ENCODE results near the gene PILRA.

DNA sequence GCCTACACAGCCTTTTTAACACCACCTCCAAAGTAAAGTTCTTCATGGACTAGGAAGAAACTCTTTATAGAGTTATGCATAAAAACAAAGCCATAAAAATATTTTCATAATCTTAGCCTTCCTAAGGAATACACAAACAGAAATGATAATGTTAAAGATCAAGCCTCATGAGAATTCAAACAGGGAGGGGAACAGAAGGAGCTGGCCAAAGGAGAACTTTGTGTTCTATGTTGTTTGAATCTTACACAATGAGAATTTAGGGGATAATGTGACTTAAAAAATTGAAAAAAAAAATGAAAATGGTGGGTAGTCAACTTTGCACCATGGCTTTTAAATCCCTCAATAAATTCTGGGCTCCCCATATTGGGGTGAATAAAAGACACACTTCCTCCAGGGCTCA, 24.5 kb upstream of the PILRA start:
- TF ChIP-seq, protein P1, sequence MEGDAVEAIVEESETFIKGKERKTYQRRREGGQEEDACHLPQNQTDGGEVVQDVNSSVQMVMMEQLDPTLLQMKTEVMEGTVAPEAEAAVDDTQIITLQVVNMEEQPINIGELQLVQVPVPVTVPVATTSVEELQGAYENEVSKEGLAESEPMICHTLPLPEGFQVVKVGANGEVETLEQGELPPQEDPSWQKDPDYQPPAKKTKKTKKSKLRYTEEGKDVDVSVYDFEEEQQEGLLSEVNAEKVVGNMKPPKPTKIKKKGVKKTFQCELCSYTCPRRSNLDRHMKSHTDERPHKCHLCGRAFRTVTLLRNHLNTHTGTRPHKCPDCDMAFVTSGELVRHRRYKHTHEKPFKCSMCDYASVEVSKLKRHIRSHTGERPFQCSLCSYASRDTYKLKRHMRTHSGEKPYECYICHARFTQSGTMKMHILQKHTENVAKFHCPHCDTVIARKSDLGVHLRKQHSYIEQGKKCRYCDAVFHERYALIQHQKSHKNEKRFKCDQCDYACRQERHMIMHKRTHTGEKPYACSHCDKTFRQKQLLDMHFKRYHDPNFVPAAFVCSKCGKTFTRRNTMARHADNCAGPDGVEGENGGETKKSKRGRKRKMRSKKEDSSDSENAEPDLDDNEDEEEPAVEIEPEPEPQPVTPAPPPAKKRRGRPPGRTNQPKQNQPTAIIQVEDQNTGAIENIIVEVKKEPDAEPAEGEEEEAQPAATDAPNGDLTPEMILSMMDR (optimal IDR thresholded peaks at IDR 0.05 in 1 of 3, IDR thresholded peaks at IDR 0.05 in 1 of 3, conservative IDR thresholded peaks at IDR 0.05 in 1 of 3; ENCODE audit: extremely low read depth in 1 of 3, insufficient read depth in 2 of 3, low read length in 3 of 3): no peak
- TF ChIP-seq EZH2 (IDR thresholded peaks at IDR 0.05; ENCODE audit: low read length): no peak

Data from keratinocyte (primary cell).